Lower lobe of right lung (tissue), 2 donors: ENCODE measurements around the gene CNTNAP4. TPM values are rescaled to one million over a fixed set of nuclear protein-coding genes. Genes with fewer than 3 reads are reported as not detected.

ENCODE experiments used
- ATAC-seq, 2 donors: fragments of 200-7000 bp; cut with Tn5 transposase; one replicate each; pipeline ENCODE4 v1.9.1; 2020 to 2022; ENCODE audit warnings: mild to moderate bottlenecking in 2 of 2, moderate library complexity in 2 of 2
- DNase-seq: peaks from one replicate; pipeline ENCODE4 v3.0.0-alpha.2; 2020
- H3K27ac ChIP-seq: fragments of 200-600 bp; one replicate; pipeline ENCODE4 v1.8.0; 2022
- H3K27me3 ChIP-seq: fragments of 200-600 bp; one replicate; pipeline ENCODE4 v1.8.0; 2022; ENCODE audit warnings: low read depth
- H3K36me3 ChIP-seq: fragments of 200-600 bp; one replicate; pipeline ENCODE4 v1.8.0; 2022; ENCODE audit warnings: mild to moderate bottlenecking
- H3K4me1 ChIP-seq: fragments of 200-600 bp; one replicate; pipeline ENCODE4 v1.8.0; 2022
- H3K4me3 ChIP-seq: fragments of 200-600 bp; one replicate; pipeline ENCODE4 v1.8.0; 2022; ENCODE audit warnings: mild to moderate bottlenecking
- H3K9me3 ChIP-seq: fragments of 200-600 bp; one replicate; pipeline ENCODE4 v1.8.0; 2022
- CTCF ChIP-seq: fragments of 200-600 bp; IDR thresholded peaks from one replicate; pipeline ENCODE4 v1.8.0; 2022; ENCODE audit warnings: antibody characterized with exemption, mild to moderate bottlenecking
- intact Hi-C: fragments of 100-400 bp; cut with DNase I; formaldehyde crosslinking; loops from one replicate; pipeline ENCODE4 v1.11.0; 2022
- total RNA-seq: library from RNA; stranded (reverse); fragmentation: NEBNext Ultra II Directional; extraction: Animal tissue kit (Norgen Biotek cat#: 25700); gene quantifications from one replicate; pipeline ENCODE4 v1.2.1, GENCODE V29; 2021
- donor health status: DM: no; HTN: yes; CAD: no; lungs with severe emphysema.

CNTNAP4 gene
- total RNA-seq, 1 donor from 2014 or later: not detected

GRCh38 chr16:76441391-76441790, 164.2 kb downstream of the CNTNAP4 start:
- no peak for TF ChIP-seq CTCF
- Histone ChIP-seq H3K27me3 (no peaks in the 10 kb centered on the region), H3K4me1 (no peaks in the 10 kb centered on the region), H3K9me3 (no peaks in the 10 kb centered on the region), H3K27ac (no peak overlapping the region), H3K4me3 (no peak overlapping the region), H3K36me3 (no peaks in the 10 kb centered on the region)
- DNase-seq (no peak), ATAC-seq (no peak)
- intact Hi-C loops: no loop called here

- ATAC-seq (no peak), DNase-seq (no peak)
- no peak overlapping the region for H3K4me3 ChIP-seq
- no peak overlapping the region for H3K27ac ChIP-seq
- intact Hi-C loops: no loop called here
- no peaks in the 10 kb centered on the region for H3K27me3 ChIP-seq
- TF ChIP-seq CTCF: no peak
- no peaks in the 10 kb centered on the region for H3K4me1 ChIP-seq
- H3K36me3 ChIP-seq: no peaks in the 10 kb centered on the region
- H3K9me3 ChIP-seq: no peaks in the 10 kb centered on the region
These were observed 164.7 kb downstream of the CNTNAP4 start for GRCh38 chr16:76441876-76442275.

GRCh38 chr16:76443973-76444372, 166.8 kb downstream of the CNTNAP4 start:
- Histone ChIP-seq H3K4me3 (no peak overlapping the region), H3K27me3 (no peaks in the 10 kb centered on the region), H3K27ac (no peak overlapping the region), H3K4me1 (no peaks in the 10 kb centered on the region), H3K9me3 (no peaks in the 10 kb centered on the region), H3K36me3 (no peaks in the 10 kb centered on the region)
- ATAC-seq (no peak), DNase-seq (no peak)
- TF ChIP-seq CTCF: no peak
- intact Hi-C loops: no loop called here

GRCh38 chr16:76444832-76445231, 167.6 kb downstream of the CNTNAP4 start:
- H3K4me3 ChIP-seq: no peak overlapping the region
- no peak for TF ChIP-seq CTCF
- H3K27me3 ChIP-seq: no peaks in the 10 kb centered on the region
- H3K4me1 ChIP-seq: no peaks in the 10 kb centered on the region
- ATAC-seq: no peak
- no peaks in the 10 kb centered on the region for H3K36me3 ChIP-seq
- no peak for DNase-seq
- H3K9me3 ChIP-seq: no peaks in the 10 kb centered on the region
- intact Hi-C loops: no loop called here
- no peak overlapping the region for H3K27ac ChIP-seq

GRCh38 chr16:76445815-76446214, 168.6 kb downstream of the CNTNAP4 start:
- ATAC-seq: no peak
- Histone ChIP-seq H3K27ac (no peak overlapping the region), H3K4me3 (no peak overlapping the region), H3K4me1 (no peaks in the 10 kb centered on the region), H3K9me3 (no peaks in the 10 kb centered on the region), H3K36me3 (no peaks in the 10 kb centered on the region), H3K27me3 (no peaks in the 10 kb centered on the region)
- TF ChIP-seq CTCF: no peak
- DNase-seq: no peak
- intact Hi-C loops: no loop called here

- H3K27me3 ChIP-seq: no peaks in the 10 kb centered on the region
- H3K4me1 ChIP-seq: no peaks in the 10 kb centered on the region
- no peaks in the 10 kb centered on the region for H3K36me3 ChIP-seq
- ATAC-seq (no peak), DNase-seq (no peak)
- H3K9me3 ChIP-seq: no peaks in the 10 kb centered on the region
- intact Hi-C loops: no loop called here
- TF ChIP-seq CTCF: no peak
- no peak overlapping the region for H3K27ac ChIP-seq
- H3K4me3 ChIP-seq: no peak overlapping the region
These were observed 169.1 kb downstream of the CNTNAP4 start for GRCh38 chr16:76446251-76446650.
